Measurements from ENCODE around the gene PGBD5. TPM values are rescaled to one million over a fixed set of nuclear protein-coding genes. Genes with fewer than 3 reads are reported as not detected.

The PGBD5 gene
- polyA plus RNA-seq, 1 donor, result 1.6 TPM

DNA sequence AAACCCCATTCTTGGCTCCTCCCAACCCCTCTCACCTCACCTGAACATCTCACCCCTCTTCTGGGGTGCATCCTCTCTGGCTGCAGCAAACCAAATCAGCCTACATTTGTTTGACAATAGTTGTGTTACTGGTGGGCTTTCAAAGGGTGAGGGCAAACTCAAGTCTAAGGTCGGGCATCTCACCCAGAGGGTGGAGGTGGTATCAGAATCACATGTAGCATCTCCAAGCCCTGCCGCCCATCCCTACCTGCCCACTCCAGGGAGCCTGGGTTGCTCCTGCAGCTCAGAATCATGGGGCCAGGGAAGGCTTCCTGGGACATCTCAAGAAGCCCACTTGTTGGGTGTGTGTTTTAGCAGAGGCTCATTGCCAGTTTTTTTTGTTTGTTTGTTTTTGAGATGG lies 35.8 kb downstream of the PGBD5 start:
- no CpG with 5 or more reads among the region's 2 CpGs for WGBS (ENCODE audit: insufficient coverage, low lambda C conversion rate)
- no peaks in the 10 kb centered on the region for H3K4me1 ChIP-seq (ENCODE audit: control insufficient read depth, insufficient read depth, low read length)
- H3K27me3 ChIP-seq (ENCODE audit: control insufficient read depth, insufficient read depth, low read length), result no peaks in the 10 kb centered on the region
- H3K9me3 ChIP-seq (ENCODE audit: control insufficient read depth, low read depth, low read length), result peaks cover 11% of the 10 kb centered on the region
- H3K36me3 ChIP-seq (ENCODE audit: control insufficient read depth, insufficient read depth, low read length), result no peaks in the 10 kb centered on the region
- no peak for DNase-seq
- no peak overlapping the region for H3K27ac ChIP-seq (ENCODE audit: low read length)
- H3K4me3 ChIP-seq (ENCODE audit: low read length), result no peak overlapping the region

DNA sequence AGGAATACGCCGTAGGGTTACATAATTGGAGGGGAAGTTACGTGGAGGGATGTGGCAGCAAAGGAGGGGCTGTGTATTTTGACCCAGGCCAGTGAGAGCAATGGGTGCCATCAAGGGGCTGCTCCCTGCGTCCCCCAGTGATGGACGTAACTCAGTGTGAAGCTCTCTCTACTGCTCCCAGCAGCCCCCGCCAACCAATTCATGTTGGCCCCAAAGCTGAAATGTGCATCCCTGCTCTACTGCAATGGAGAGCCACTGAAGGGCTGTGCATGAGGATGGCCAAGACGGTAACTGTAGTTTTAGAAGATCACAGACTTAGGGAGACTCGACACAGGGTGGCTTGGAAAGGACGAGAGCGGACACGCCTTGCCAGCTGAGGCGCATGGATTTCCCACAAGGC lies 38.3 kb downstream of the PGBD5 start:
- no peaks in the 10 kb centered on the region for H3K27me3 ChIP-seq (ENCODE audit: control insufficient read depth, insufficient read depth, low read length)
- H3K4me3 ChIP-seq (ENCODE audit: low read length), result no peak overlapping the region
- peaks cover 6% of the 10 kb centered on the region for H3K9me3 ChIP-seq (ENCODE audit: control insufficient read depth, low read depth, low read length)
- H3K4me1 ChIP-seq (ENCODE audit: control insufficient read depth, insufficient read depth, low read length), result no peaks in the 10 kb centered on the region
- no peaks in the 10 kb centered on the region for H3K36me3 ChIP-seq (ENCODE audit: control insufficient read depth, insufficient read depth, low read length)
- H3K27ac ChIP-seq (ENCODE audit: low read length), result no peak overlapping the region
- no peak for DNase-seq
- whole genome bisulfite sequencing (ENCODE audit: insufficient coverage, low lambda C conversion rate), result no CpG with 5 or more reads among the region's 12 CpGs

DNA sequence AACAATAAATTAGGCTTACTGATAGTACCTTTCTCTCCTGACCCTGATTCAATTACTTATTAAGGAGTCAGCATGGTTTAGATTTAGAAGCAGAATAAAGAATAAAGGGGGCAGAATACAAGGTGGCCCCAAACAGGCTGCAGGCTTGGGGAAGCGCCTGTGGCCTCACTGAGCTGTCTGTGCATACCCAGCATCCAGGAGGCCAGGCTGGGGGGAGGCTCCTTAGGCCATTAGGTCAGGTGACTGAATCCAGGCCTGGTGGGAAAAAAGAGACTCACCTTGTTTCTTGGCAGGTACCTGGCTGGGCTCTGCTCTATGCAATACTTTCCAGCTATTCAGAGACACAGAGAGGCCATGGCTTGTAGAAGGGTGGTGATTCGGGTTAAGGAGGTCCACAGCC lies 38.8 kb downstream of the PGBD5 start:
- no peak for DNase-seq
- peaks cover under 1% of the 10 kb centered on the region for H3K9me3 ChIP-seq (ENCODE audit: control insufficient read depth, low read depth, low read length)
- H3K27me3 ChIP-seq (ENCODE audit: control insufficient read depth, insufficient read depth, low read length), result no peaks in the 10 kb centered on the region
- no peaks in the 10 kb centered on the region for H3K4me1 ChIP-seq (ENCODE audit: control insufficient read depth, insufficient read depth, low read length)
- H3K4me3 ChIP-seq (ENCODE audit: low read length), result no peak overlapping the region
- H3K27ac ChIP-seq (ENCODE audit: low read length), result no peak overlapping the region
- no peaks in the 10 kb centered on the region for H3K36me3 ChIP-seq (ENCODE audit: control insufficient read depth, insufficient read depth, low read length)
- WGBS (ENCODE audit: insufficient coverage, low lambda C conversion rate), result 100% methylated on average over 1 of the region's 2 CpGs

DNA sequence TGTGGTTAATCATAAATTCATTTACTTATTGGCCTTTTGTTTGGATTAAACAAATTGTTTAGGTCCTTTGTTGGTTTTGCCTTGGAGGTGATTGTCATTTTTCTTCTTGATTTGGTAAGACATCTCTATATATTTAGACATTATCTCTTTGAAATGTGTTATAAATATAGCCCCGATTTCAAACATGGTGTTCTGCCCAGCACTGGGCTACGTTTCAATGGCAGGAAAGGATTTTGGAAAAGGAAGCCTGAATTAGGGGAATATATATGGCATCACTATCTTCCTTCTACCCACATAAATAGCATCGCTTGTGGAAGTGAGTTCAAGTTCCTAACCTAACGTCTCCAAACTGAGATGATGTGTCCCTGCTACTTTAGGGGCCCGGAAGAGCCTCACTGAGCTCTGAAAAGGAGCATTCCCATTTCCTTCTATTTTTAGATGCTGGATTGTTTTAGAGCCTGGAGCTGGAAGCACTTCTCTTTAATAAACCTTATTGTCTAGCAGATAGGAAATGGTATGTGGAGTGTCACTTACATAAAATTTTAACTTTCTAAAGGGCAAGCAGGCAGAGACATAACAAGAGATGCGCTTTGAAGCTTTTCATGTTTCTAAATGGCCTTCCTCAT lies 39.4 kb downstream of the PGBD5 start:
- DNase-seq, result no peak
- no peaks in the 10 kb centered on the region for H3K4me1 ChIP-seq (ENCODE audit: control insufficient read depth, insufficient read depth, low read length)
- whole genome bisulfite sequencing (ENCODE audit: insufficient coverage, low lambda C conversion rate), result 83% methylated on average over 1 of the region's 6 CpGs
- H3K27ac ChIP-seq (ENCODE audit: low read length), result no peak overlapping the region
- no peaks in the 10 kb centered on the region for H3K36me3 ChIP-seq (ENCODE audit: control insufficient read depth, insufficient read depth, low read length)
- H3K4me3 ChIP-seq (ENCODE audit: low read length), result no peak overlapping the region
- H3K27me3 ChIP-seq (ENCODE audit: control insufficient read depth, insufficient read depth, low read length), result no peaks in the 10 kb centered on the region
- no peaks in the 10 kb centered on the region for H3K9me3 ChIP-seq (ENCODE audit: control insufficient read depth, low read depth, low read length)

DNA sequence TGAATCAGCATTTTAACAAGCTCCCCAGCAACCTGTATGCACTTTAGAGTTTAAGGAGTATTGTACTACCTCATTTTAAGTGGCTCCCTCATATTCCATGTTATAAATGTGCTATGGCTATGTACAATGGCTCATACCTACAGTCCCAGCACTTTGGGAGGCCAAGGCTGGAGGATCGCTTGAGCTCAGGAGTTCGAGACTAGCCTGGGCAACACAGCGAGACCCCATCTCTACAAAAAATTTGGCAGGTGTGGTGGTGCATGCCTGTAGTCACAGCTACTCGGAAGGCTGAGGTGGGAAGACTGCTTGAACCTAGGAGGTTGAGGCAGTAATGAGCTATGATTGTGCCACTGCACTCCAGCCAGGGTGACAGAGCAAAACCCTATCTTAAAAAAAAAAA lies 40.2 kb downstream of the PGBD5 start:
- Histone ChIP-seq H3K4me3 (ENCODE audit: low read length) (no peak overlapping the region), H3K36me3 (ENCODE audit: control insufficient read depth, insufficient read depth, low read length) (no peaks in the 10 kb centered on the region), H3K27me3 (ENCODE audit: control insufficient read depth, insufficient read depth, low read length) (no peaks in the 10 kb centered on the region), H3K4me1 (ENCODE audit: control insufficient read depth, insufficient read depth, low read length) (no peaks in the 10 kb centered on the region), H3K27ac (ENCODE audit: low read length) (no peak overlapping the region), H3K9me3 (ENCODE audit: control insufficient read depth, low read depth, low read length) (no peaks in the 10 kb centered on the region)
- no CpG with 5 or more reads among the region's 4 CpGs for WGBS (ENCODE audit: insufficient coverage, low lambda C conversion rate)
- DNase-seq, result no peak

DNA sequence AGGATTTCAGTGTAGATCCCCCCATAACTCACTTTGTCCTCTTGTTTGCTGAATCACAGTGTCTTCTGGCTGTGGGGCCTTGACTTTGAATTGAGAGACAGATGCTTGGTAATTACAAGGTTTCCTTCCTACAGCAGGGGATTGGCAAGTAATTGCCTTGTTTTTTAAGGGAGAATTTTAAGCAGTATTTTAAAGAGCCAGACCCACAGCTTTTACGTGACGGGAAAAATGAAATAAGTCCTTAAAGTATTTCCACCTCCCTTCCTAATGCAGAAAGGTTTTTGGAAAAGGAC lies 41.0 kb downstream of the PGBD5 start:
- Histone ChIP-seq H3K27me3 (ENCODE audit: control insufficient read depth, insufficient read depth, low read length) (no peaks in the 10 kb centered on the region), H3K9me3 (ENCODE audit: control insufficient read depth, low read depth, low read length) (no peaks in the 10 kb centered on the region), H3K4me3 (ENCODE audit: low read length) (no peak overlapping the region), H3K27ac (ENCODE audit: low read length) (no peak overlapping the region), H3K4me1 (ENCODE audit: control insufficient read depth, insufficient read depth, low read length) (peaks cover 6% of the 10 kb centered on the region), H3K36me3 (ENCODE audit: control insufficient read depth, insufficient read depth, low read length) (no peaks in the 10 kb centered on the region)
- no peak for DNase-seq
- 70% methylated on average over 2 of the region's 2 CpGs for WGBS (ENCODE audit: insufficient coverage, low lambda C conversion rate)

DNA sequence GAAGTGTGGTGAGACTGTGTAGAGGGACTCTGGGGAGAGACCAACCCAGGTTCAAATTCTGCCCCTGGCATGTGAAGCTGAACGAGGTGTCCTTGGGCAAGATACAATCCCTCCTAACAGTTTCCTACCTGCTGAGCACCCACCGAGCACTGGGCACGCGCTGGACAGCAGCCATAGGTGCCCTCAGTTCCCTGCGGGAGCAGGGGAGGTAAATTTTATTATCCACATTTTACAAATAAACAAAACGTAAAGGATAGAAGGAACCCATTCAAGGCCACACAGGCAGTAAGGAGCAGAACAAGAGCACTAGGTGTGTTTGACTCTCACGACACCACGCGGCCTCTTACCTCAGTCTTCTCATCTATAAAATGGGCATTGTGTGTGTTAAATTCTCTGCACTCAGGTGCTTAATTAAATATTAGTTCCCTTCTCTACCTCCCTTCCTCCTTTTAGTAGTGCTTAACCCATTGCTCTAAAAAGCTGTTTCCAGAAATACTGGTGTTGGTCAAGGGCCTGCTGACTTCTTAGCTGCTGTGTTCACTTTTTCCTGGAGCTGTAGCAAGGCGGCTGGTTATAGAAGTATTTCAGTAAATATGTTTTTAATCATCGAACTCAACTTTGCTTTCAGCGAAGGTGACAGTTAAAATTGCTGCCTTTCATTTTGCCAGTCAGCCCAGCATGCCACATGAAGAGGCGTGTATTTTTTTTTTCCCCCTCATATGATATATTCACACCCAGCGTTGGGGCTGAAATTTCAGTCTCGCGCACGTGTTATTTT lies 41.6 kb downstream of the PGBD5 start:
- peaks cover under 1% of the 10 kb centered on the region for H3K9me3 ChIP-seq (ENCODE audit: control insufficient read depth, low read depth, low read length)
- DNase-seq, result no peak
- no peak overlapping the region for H3K27ac ChIP-seq (ENCODE audit: low read length)
- H3K4me3 ChIP-seq (ENCODE audit: low read length), result no peak overlapping the region
- peaks cover 6% of the 10 kb centered on the region for H3K4me1 ChIP-seq (ENCODE audit: control insufficient read depth, insufficient read depth, low read length)
- no peaks in the 10 kb centered on the region for H3K36me3 ChIP-seq (ENCODE audit: control insufficient read depth, insufficient read depth, low read length)
- 100% methylated on average over 1 of the region's 17 CpGs for WGBS (ENCODE audit: insufficient coverage, low lambda C conversion rate)
- no peaks in the 10 kb centered on the region for H3K27me3 ChIP-seq (ENCODE audit: control insufficient read depth, insufficient read depth, low read length)

DNA sequence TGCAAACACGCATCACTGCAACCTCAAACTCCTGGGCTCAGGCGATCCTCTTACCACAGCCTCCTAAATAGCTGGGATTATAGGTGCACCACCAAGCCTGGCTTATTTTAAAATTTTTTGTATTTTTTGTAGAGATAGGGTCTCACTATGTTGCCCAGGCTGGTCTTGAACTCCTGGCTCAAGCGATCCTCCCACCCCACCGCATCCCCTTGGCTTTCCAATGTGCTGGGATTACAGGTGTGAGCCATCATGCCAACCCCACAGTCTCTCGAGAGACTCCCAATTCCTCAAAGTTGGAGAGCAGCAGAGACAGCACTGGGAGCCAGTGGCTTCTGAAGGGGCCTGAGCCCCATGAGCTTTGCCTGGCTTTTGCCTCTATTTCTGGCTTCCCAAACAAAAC lies 42.7 kb downstream of the PGBD5 start:
- Histone ChIP-seq H3K9me3 (ENCODE audit: control insufficient read depth, low read depth, low read length) (peaks cover 7% of the 10 kb centered on the region), H3K27me3 (ENCODE audit: control insufficient read depth, insufficient read depth, low read length) (no peaks in the 10 kb centered on the region), H3K27ac (ENCODE audit: low read length) (no peak overlapping the region), H3K36me3 (ENCODE audit: control insufficient read depth, insufficient read depth, low read length) (no peaks in the 10 kb centered on the region), H3K4me1 (ENCODE audit: control insufficient read depth, insufficient read depth, low read length) (peaks cover 6% of the 10 kb centered on the region), H3K4me3 (ENCODE audit: low read length) (no peak overlapping the region)
- no CpG with 5 or more reads among the region's 5 CpGs for WGBS (ENCODE audit: insufficient coverage, low lambda C conversion rate)
- no peak for DNase-seq

DNA sequence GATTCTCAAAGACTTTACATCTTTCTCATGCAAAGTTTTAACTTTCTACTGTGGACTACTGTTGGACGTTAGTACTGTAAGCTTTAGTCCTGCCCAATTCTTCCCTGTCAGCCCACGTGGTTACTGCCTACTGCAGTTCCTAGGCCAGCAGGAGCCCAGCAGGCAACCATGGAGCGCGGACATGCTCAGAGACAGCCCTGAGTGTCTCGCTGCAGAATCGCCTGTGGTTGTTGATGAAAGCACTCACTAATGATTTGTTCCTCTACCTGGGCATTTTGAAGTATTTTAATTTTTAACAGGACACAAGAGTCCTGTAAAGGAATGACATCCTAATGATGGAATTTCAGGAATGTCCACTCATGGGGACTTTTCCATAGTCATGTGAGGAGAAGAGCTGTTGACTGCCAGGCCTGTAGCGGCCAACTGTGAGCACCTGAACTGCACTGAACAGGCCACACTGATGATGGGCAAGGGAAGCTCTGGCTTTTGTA lies 44.1 kb downstream of the PGBD5 start:
- Histone ChIP-seq H3K4me1 (ENCODE audit: control insufficient read depth, insufficient read depth, low read length) (peaks cover 6% of the 10 kb centered on the region), H3K4me3 (ENCODE audit: low read length) (no peak overlapping the region), H3K9me3 (ENCODE audit: control insufficient read depth, low read depth, low read length) (peaks cover 7% of the 10 kb centered on the region), H3K27me3 (ENCODE audit: control insufficient read depth, insufficient read depth, low read length) (no peaks in the 10 kb centered on the region), H3K36me3 (ENCODE audit: control insufficient read depth, insufficient read depth, low read length) (no peaks in the 10 kb centered on the region), H3K27ac (ENCODE audit: low read length) (no peak overlapping the region)
- no peak for DNase-seq
- WGBS (ENCODE audit: insufficient coverage, low lambda C conversion rate), result no CpG with 5 or more reads among the region's 7 CpGs

DNA sequence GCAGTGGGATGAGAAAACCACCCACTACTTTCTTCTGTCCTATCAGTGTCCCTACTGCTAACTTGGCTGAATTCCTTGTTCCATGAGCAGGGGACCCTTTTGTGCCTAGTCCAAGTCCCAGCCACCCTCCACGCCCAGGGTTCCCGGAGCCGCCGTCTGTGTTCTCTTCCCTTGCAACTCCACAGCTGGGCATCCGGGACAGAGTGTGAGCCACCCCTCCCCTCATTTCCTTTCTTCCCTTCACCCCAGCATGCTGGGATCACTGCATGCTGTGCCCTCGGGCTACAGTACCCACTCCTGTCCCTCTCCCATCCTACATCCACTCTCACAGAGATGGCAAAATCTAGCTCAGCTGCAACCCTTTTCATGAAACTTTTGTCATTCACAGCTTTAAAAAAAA lies 44.5 kb downstream of the PGBD5 start:
- no peak overlapping the region for H3K4me3 ChIP-seq (ENCODE audit: low read length)
- 100% methylated on average over 1 of the region's 6 CpGs for WGBS (ENCODE audit: insufficient coverage, low lambda C conversion rate)
- peaks cover 7% of the 10 kb centered on the region for H3K9me3 ChIP-seq (ENCODE audit: control insufficient read depth, low read depth, low read length)
- no peak for DNase-seq
- no peak overlapping the region for H3K27ac ChIP-seq (ENCODE audit: low read length)
- H3K27me3 ChIP-seq (ENCODE audit: control insufficient read depth, insufficient read depth, low read length), result no peaks in the 10 kb centered on the region
- H3K36me3 ChIP-seq (ENCODE audit: control insufficient read depth, insufficient read depth, low read length), result no peaks in the 10 kb centered on the region
- H3K4me1 ChIP-seq (ENCODE audit: control insufficient read depth, insufficient read depth, low read length), result peaks cover 6% of the 10 kb centered on the region

DNA sequence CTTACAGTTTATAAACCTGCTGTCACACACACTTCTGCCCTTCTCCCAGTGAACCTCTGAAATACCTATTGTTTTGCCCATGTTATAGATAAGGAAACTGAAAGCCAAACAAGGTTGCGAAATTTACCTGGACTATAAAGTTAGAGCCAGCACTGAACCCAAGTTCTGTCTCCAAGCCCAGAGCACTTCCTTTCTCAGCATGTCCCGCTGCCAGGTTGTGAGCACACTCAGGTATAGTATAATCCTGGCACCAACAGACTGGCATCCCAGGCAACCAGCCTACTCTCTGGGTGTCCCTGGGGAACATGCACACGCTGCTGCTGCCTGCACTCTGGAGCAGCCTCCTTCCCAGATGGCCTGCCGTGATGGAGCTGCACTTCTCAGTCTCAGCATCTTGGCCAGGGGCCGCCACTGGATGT lies 45.1 kb downstream of the PGBD5 start:
- H3K4me1 ChIP-seq (ENCODE audit: control insufficient read depth, insufficient read depth, low read length), result peaks cover 6% of the 10 kb centered on the region
- no peak overlapping the region for H3K27ac ChIP-seq (ENCODE audit: low read length)
- no peaks in the 10 kb centered on the region for H3K27me3 ChIP-seq (ENCODE audit: control insufficient read depth, insufficient read depth, low read length)
- H3K36me3 ChIP-seq (ENCODE audit: control insufficient read depth, insufficient read depth, low read length), result no peaks in the 10 kb centered on the region
- DNase-seq, result peak; percentile 14 to 67
- no peak overlapping the region for H3K4me3 ChIP-seq (ENCODE audit: low read length)
- H3K9me3 ChIP-seq (ENCODE audit: control insufficient read depth, low read depth, low read length), result peaks cover 7% of the 10 kb centered on the region
- WGBS (ENCODE audit: insufficient coverage, low lambda C conversion rate), result no CpG with 5 or more reads among the region's 5 CpGs
